HG03565 (cell line): ENCODE measurements around the gene OBSL1.

Source experiments
- ATAC-seq: cut with Tn5 transposase; IDR thresholded peaks from one replicate; pipeline ENCODE4 v1.9.1; 2021; ENCODE audit warnings: mild to moderate bottlenecking, moderate library complexity; ENCODE audit not compliant: unreplicated experiment

The OBSL1 gene

DNA sequence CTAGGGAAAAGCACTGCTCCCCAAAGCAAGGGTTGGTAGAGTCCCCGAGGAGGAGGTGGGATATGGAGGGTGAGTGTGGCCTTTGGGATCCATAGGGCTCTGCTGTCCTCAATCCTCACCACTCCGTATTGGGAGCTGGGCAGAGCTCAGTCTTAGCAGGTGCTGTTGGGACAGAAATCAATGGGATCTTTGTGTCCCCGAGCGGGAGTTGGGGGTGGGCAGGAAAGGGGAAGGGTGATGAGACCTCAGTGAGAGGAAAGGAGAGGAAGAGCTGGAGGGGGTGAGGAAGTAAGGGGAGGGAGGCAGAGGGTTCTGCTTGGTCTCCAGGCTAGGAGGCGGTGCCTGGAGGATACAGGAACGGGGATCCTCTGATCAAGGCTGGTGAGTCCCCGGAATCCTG lies 54.5 kb downstream of the OBSL1 start:
- no peak for ATAC-seq

DNA sequence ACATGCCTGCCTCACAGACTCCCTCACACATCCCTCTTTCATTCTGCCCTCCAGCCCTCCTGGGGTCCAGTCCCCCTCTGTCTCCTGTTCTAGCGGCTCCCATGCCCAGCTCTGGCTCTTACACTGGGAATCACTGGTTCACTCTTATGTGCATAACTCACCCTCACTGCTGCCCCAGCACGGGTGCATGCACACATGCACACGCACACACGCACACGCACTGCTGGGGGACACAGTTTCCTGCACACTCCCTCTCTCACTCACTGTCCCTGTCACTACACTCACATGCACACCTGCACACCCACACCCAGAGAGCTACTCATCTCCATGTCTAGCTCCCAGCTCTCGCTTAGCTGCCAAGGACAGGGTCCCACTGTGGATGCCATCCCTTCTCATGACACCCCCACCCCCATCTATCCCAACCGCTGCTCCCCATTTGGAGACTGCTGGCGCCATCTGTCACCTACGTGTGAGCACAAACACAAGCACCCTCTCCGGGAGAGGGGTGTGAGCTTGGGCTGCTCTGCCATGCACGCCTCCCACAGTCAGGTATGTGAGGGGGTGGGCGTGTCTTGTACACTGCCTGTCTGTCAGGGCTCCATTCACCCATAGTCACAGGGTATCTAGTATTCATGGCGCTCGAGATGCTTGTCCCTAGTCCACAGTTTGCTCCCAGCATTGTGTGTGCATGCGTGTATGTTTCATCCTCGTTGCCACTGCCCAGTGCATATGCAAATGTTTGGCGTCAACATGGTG lies 55.3 kb downstream of the OBSL1 start:
- ATAC-seq: no peak

DNA sequence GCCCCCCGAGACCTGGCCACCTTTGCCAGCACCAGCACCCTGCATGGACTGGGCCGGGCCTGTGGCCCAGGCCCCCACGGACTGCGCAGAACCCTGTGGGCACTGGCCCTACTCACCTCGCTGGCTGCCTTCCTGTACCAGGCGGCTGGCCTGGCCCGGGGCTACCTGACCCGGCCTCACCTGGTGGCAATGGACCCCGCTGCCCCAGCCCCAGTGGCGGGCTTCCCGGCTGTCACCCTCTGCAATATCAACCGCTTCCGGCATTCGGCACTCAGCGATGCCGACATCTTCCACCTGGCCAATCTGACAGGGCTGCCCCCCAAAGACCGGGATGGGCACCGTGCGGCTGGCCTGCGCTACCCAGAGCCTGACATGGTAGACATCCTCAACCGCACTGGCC lies 56.5 kb downstream of the OBSL1 start:
- ATAC-seq: no peak

DNA sequence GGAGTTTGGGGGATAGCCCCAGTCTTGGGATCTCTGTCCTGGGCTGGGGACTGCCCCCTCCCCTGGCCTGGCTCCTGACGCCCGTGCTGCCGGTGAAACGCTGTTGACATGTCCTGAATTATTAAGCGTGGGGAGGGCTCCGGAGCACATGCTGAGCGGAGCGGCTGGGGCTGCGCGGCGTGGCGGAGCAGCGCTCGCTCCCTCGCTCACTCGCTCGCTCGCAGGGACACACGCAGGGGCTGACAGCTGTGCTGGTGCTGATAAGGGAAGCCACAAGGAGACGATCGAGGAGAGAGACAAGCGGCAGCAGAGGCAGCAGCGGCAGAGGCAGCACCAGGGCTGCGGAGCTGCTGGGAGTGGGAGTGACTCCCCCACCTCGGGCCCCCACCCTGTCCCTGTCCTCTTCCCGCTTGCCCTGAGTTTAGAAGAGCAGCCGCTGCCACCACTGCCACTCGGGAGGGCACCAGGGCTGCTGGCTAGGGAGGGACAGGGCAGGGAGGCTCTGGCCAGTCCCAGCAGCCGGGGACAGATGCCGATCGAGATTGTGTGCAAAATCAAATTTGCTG lies 57.1 kb downstream of the OBSL1 start, which contains the start of gene ASIC4:
Gene ASIC4, plus strand, starts transcription at position 287 of the 566 bp plus-strand sequence. Its CDS starts 243 bp downstream, at position 530.
- no peak for ATAC-seq

DNA sequence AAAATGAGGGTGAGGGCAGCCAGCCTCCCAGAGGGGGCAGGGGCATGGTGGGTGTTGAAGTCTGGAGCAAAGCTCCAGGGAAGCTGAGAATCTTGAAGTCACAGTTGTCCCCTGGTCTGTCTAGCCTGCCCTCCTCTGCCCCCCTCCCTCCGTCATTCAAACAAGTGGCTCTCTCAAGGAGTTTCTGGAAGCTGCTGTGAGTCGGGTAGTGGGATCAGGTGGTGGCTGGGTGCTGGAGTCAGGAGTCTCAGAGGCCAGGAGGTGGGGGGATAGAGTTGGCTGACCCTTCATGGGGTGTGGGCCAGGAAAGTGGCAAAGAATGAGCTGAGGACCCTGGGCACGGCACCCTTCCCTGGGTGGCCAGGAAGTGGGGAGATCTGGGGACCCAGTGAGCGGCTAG lies 57.6 kb downstream of the OBSL1 start:
- ATAC-seq: no peak

DNA sequence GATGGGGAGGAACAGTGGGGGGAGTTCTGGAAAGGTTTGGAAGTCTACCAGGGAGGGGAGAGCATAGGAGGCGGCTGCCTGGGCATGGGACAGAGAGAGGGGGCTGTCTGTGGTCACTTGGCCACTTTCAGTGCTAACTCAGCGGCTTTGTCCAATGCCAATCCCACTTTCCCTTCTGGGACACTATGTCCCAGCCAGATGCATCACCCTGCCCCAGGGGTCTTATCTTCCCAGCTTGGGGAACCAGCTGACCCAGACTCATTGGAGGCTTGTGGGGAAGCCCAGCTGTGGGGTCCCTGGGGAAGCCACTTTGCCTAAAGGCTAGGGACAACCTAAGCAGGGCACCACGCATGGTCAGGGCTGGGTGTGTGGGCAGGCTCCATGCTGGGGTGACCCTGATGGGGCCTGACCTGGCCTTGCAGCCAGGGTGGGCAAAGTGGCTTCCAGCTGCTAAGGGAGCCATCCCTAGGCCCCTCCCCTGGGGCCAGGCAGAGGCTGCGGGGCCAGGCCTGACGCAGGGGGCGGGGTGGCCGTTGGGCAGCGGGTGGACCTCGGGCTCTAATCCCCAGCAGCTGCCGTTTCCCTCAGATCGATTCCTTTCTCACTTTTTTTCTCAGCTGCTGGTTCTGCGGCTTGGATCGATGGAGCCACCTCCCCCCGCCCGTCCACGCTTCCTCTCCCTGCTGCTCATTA lies 58.7 kb downstream of the OBSL1 start:
- ATAC-seq: no peak

DNA sequence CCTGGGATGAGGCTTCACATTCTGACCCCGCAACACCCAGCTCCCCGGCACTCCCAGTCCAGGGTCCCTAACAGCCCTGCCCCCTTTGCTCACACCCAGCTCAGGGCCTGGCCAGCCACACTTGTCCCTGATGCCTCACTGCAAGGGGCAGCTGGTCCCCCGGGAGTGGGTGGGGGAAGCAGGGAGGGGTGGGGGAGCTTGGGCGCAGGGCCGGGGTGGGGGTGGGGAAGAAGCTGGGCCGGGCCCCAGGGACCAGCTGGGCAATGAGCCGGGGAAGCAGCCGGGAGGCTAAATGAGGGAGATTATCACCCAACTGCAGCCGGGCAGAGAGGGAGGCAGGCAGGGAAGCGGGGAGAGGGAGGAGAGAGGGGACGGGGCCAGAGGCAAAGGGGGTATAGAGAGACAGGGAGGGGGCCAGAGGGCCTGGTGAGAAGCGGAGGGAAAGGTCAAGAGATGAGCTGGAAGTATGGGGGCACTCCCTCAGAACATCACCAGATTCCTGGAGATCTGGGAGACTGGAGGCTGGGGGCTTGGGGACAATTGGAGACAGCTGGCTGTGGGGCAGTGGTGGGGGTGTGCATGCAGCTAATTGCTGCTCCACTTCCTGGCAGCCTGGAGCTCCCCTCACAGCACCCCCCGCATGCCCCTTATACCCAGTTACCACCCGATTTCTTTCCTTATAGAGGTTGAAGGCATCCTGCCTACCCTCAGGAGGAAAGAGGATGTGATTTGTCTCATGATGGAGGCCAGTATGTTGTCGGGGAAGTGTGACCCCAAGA lies 59.6 kb downstream of the OBSL1 start:
- ATAC-seq: no peak

DNA sequence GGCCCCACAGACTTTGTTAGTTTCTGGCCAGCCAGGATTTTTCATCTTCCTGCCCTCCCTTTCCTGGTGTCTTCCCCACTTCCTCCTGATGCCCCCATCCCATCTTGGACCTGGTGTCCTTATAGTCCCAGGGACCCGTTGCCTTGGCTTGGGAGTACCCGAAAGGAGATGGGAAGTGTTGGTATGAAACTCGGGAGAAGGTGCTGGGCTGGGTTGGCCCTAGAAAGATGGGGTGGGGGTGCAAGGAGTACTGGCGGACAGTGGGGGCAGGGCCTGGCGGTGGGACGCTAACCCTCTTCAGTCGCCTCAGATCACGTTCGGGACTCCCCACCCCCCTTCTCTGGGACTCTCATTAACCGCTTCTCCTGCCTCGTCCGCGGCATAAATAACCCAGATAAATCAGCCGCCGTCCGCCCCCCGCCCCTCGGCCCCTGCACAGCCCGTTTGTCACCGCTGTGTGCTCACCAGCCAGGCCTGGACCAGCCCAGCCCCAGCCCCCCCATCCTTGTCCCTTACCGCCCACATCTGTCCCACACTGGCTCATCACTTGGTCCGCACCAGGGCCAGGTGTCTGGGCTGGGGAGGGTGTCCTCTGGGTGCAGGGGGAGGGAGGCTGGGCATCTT lies 60.7 kb downstream of the OBSL1 start:
- ATAC-seq: no peak

DNA sequence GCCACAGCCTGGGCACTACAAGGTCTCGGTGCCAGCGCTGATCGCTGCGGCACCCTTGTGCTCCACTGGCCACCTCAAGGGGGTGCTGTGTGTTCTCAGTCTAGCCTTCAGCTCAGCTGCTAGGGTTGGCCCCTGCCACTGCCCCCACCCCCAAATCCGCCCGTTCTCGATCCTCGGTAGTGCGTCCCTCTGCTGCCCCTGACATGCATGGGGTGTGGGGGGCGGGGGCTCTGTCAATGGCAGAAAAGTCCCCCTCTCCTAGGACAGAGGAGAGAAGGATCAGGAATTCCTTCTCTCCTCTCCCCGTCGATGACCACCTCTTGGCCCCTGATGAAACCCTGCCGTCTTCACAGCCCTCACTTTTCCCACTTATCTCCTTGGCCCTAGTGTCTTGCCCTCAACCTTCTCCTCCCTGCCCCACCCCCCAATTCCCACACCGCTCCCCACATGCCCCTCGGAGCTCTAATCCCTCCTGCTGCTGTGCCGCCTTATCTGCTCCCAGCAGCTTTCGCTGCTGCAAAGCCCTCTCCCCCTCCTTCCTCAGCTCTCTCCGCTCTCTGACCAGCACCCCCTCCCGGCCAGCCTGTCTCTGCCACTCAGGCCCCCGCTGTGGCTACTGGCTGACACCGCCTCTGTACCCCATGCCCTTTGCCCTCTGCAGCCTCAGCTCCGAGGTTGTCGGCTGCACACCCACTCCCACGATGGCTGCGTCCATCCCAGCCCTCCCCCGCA lies 61.4 kb downstream of the OBSL1 start:
- ATAC-seq: peak; percentile 55

DNA sequence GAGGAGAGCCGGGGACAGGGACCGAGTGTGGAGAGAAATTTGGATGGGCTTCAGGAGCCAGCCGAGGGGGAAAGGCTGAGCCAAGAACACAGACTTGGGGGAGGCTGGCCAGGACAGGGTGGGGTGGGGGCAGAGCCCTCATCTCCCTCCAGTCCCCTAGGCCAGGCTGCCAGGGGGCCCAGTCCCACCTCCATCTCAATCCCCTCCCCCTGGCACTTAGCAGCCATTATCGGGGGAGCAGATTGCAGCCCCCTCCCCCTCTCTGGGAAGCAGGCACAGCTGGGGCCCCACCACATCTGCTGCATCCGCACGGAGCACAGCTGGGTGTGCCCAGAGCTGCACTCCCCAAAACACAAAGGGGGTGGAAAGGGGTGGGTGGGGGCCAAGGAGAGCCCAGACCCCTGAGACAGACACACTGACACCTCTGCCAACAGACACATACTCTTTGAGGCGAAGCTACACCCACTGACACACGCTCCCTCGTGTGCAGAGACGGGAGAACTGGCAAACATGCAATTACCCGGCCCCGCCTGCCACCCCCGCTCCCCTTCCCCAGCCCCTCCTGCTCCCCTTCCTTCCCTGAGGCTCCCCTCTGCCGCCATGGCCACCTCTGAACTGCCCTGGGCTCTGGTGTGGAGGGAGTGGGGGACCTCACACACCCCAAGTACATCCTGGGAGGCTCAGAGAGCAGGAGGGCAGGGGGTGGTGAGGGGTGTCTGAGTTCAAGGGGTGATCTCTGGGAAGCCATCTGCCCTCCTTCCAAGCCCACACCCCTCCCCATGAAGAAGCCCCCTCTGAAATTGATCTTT lies 62.2 kb downstream of the OBSL1 start:
- ATAC-seq: no peak

DNA sequence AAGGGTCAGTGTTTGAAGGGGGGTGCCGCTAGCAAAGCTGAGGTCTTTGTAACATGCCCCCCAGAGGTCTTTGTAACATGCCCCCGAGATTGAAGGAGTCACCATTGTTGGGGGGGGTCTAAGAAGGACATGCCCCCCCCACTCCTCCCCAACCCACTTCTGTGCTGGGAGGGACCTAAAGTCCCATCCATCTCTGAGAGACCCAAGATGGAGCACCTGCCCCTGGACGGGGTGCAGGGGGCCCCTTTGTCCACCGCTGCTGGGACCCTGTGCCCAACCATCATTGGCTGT lies 63.0 kb downstream of the OBSL1 start:
- no peak for ATAC-seq

DNA sequence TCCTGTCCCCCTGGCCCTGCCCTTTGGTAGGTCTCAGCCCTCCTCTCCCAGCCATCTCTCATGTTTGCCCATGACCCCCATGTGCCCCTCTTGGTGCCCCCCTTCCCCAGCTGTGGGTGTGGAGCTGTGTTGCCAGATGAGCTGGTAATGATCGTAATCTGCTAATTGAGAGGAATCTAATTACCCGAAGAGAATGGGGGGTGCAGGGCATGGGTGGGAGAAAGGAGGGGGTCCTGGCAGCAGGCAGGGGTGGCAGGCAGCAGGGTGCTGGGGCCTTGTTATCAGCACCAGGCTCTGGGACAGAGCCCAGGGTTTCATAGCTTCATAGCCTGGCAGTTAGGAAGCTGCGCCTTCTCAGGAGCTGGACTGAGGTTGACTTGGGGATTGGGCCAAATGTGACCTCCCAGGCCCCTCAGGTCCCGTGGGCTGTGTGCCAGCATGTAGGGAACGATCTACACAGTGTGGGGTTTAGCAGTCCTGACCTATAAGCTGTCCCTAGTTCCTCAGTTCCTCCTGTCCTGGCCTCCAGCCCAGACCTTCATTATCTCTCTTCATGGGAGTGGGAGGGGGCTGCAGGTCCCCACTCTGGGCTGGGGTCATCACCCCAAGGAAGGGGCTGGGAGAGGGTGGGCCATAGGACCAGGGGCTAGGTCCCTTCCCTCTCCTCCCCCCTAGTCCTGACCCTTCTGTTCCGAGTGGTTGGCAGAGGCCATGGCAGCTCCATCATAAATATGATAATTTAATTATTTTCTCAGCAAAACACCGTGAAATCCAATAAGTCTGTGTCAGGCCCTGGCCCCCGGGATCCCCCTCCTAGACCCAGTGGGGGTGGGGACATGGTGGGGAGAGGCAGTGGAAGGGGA lies 63.5 kb downstream of the OBSL1 start:
- no peak for ATAC-seq

DNA sequence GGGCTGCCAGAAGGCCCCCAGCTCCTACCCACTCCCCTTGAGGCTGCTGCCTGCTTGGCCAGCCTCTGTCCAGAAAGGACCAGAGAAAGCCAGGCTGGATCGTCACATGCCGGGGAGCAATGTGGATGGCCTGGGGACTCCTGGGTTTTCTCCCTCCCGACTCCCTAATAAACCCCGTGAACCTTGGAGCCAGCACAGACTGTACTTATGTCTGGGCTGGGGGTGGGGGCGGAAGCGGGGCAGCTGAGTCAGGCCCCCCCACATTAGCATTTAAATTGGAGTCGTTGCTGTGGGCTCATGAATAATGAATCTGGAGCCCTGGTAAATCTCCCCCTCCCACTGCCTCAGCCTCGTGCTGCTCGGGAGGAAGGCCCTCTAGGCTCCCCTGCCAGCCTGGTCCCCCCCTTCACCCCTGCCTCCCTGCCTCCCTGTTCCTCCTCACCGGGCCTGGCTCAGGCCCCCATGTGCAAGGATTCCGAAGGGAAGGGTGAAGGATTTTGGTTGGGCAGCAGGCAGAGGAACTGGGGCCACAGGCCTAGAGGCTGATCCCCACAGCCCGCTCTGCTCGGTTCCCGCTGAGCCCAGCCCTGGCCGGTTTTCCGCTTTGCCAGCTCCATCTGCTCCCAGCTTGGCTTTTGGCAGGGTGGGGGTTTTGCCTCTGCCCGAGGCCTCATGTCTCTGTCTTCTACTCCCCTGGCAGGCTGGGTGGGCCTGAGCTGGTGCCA lies 64.4 kb downstream of the OBSL1 start:
- ATAC-seq: no peak

DNA sequence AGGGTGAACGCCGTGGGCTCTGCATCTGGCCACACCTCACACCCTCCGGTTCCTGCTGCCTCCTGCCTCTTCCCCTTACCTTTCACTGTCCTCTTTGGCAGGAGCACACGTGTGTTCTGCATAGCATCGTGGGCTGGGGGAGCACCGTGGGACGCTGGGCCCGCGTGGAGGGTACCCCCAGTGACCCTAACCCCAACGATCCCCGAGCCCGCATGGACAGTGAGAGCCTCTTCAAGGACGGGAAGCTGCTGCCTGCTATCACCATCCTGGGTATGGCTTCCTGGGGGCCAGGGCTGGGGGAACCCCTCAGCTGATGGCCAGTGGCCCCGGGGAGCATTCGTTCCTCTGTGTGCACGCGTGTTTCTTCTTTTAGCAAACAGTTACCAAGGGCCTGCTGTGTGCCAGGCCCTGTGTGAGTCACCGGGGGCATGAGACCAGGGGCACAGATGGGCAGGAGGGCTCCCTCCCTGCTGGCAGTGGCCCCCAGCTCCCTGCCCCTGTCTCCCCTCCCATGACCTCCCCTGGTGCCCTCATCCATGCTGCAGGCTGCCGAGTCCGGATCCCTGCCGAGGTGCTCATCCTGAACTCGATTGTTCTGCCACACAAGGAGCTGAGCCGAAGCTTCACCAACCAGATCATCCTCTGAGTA lies 65.1 kb downstream of the OBSL1 start:
- ATAC-seq: no peak

DNA sequence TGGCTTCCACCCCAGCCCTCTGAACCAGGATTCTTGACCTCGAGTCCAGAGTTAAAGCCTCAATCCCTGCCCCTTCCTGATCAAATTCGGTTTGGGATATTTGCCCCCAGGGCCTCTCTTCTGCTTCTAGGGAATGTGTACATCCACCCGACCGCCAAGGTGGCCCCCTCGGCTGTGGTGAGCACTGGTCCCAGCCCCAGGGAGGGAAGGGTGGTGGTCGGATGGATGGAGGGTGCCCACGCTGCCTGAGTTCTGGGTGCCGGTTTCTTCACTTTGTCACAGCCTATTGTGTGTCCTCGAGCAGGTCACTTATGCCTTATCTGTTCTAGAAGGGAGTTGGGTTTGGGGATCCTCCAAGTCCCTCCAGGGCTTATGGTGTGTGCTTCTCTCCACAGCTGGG lies 65.8 kb downstream of the OBSL1 start:
- ATAC-seq: no peak

DNA sequence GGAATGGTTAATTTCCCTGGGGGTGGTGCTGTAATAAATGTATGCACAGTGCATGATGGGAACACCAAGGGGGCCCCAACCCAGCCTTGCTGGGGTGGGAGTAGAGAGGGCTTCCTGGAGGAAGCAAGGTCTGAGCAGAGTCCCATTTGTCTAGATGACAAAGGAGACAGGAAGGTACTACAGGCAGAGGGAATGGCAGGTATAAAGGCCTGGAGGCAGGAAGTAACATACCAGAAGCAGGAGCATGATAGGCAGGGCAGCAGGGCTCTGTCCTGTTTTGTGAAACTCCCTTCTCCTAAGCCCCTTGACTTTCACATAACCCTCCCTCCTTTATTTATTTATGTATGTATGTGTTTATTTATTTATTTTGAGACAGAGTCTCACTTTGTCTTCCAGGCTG lies 68.7 kb downstream of the OBSL1 start:
- ATAC-seq: no peak

DNA sequence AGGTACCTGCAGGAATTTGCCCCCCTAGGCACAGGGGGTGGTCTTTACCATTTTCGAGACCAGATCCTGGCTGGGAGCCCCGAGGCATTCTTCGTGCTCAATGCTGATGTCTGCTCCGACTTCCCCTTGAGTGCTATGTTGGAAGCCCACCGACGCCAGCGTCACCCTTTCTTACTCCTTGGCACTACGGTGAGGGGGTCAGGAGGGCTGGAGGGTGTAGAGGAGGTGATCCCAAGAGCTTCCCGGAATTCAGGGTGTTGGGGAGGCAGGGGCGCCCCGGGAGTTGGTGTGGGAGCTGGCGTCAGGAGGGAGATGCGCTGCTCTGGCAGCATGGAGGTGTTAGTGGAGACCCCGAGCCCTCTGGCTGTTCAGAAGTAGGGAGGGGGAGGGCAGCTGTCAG lies 69.5 kb downstream of the OBSL1 start:
- ATAC-seq: no peak
